ENCODE measurements around the gene ELAVL1. TPM values are rescaled to one million over a fixed set of nuclear protein-coding genes. Genes with fewer than 3 reads are reported as not detected.

The ELAVL1 gene
- total and polyA plus RNA-seq, 2 of the 13 experiments (the other 11 are each of a cell fraction or from before 2014, with no cell fraction given): 27.9 to 38.4 TPM

GRCh38 chr19:8005534-8006256, at the start of gene ELAVL1 (continued):
- TF ChIP-seq NKX3-1 (CRISPR knock-in tag; IDR thresholded peaks at IDR 0.05) (0 out of 2 replicates have a peak, but pooled peaks have one; percentile 33), ZNF691 (CRISPR knock-in tag; IDR thresholded peaks at IDR 0.05; ENCODE audit: borderline replicate concordance, low read depth) (peak; percentile 45; the same call in 1 of the 2 replicates), MIER3 (CRISPR knock-in tag; IDR thresholded peaks at IDR 0.05; ENCODE audit: borderline replicate concordance) (no peak), ZSCAN29 (CRISPR knock-in tag; conservative IDR thresholded peaks at IDR 0.05) (0 out of 2 replicates have a peak, but pooled peaks have one; percentile 23), PBX2 (CRISPR knock-in tag; IDR thresholded peaks at IDR 0.05) (peak; percentile 66; the same call in 1 of the 2 replicates), YEATS4 (CRISPR knock-in tag; IDR thresholded peaks at IDR 0.05; ENCODE audit: borderline replicate concordance) (peak; percentile 65; the same call in 1 of the 2 replicates), DNMT1 (CRISPR knock-in tag; IDR thresholded peaks at IDR 0.05) (peak; percentile 81; the same call in 1 of the 2 replicates), ZNF792 (CRISPR knock-in tag; IDR thresholded peaks at IDR 0.05) (no peak), BRF2 (CRISPR knock-in tag; IDR thresholded peaks at IDR 0.05) (no peak), KAT7 (CRISPR knock-in tag; IDR thresholded peaks at IDR 0.05; ENCODE audit: borderline replicate concordance) (peak; percentile 43; the same call in 1 of the 2 replicates), ZBTB7B (CRISPR knock-in tag; IDR thresholded peaks at IDR 0.05) (no peak), MBNL3 (CRISPR knock-in tag; conservative IDR thresholded peaks at IDR 0.05) (no peak), ZNF282 (IDR thresholded peaks at IDR 0.05; ENCODE audit: partially characterized antibody) (no peak), ATF6 (CRISPR knock-in tag; conservative IDR thresholded peaks at IDR 0.05) (no peak), NRL (CRISPR knock-in tag; IDR thresholded peaks at IDR 0.05; ENCODE audit: borderline replicate concordance) (peak; percentile 60; the same call in 1 of the 2 replicates), YY1 (IDR thresholded peaks at IDR 0.05; ENCODE audit: insufficient read depth, insufficient replicate concordance, low read depth, low read length) (peak; percentile 93), CREB1 (IDR thresholded peaks at IDR 0.05) (peak; percentile 87), CREB1 (CRISPR knock-in tag; IDR thresholded peaks at IDR 0.05) (no peak), TAF1 (CRISPR knock-in tag; IDR thresholded peaks at IDR 0.05) (peak; percentile 85), ZNF576 (CRISPR knock-in tag; IDR thresholded peaks at IDR 0.05) (no peak), ZNF724P (CRISPR knock-in tag; IDR thresholded peaks at IDR 0.05; ENCODE audit: borderline replicate concordance) (0 out of 2 replicates have a peak, but pooled peaks have one; percentile 24), ZNF790 (CRISPR knock-in tag; IDR thresholded peaks at IDR 0.05; ENCODE audit: borderline replicate concordance) (no peak; the same call in 1 of the 2 replicates), BCL3 (CRISPR knock-in tag; IDR thresholded peaks at IDR 0.05) (peak; percentile 60; the same call in 1 of the 2 replicates)
